Brain microvascular endothelial cell (primary cell): ENCODE results near the gene FBN1.

Experiments
- DNase-seq: peaks from one replicate; pipeline ENCODE4 v3.0.0-alpha.2; 2020
- H3K27ac ChIP-seq: fragments of 250-450 bp; sonication (Bioruptor Pico); 2 replicates; pipeline ENCODE4 v1.5.1; 2020; ENCODE audit warnings: mild to moderate bottlenecking, moderate library complexity
- H3K27me3 ChIP-seq: fragments of 250-450 bp; sonication (Bioruptor Pico); replicated peaks from 2 replicates; pipeline ENCODE4 v1.5.1; 2020; ENCODE audit warnings: mild to moderate bottlenecking
- H3K36me3 ChIP-seq: fragments of 250-450 bp; sonication (Bioruptor Pico); replicated peaks from 2 replicates; pipeline ENCODE4 v1.5.1; 2020; ENCODE audit warnings: mild to moderate bottlenecking
- H3K4me3 ChIP-seq: 2 replicates; pipeline ENCODE4 v1.5.1; 2011; ENCODE audit warnings: low read depth, mild to moderate bottlenecking, control low read depth, low read length, moderate library complexity
- in situ Hi-C: cut with HindIII; loops from 2 replicates; pipeline ENCODE4 v1.10.0; 2017; ENCODE audit warnings: low sequenced_read_pairs, low pct_ligation_motif_present
- TF ChIP-seq, protein P1 (sequence below): IDR thresholded peaks from 2 replicates; pipeline ENCODE4 v1.5.1; 2011; ENCODE audit warnings: low read depth, mild to moderate bottlenecking, moderate library complexity, low read length, control low read depth, inconsistent platforms; ENCODE audit errors: missing control alignments

FBN1 gene

DNA sequence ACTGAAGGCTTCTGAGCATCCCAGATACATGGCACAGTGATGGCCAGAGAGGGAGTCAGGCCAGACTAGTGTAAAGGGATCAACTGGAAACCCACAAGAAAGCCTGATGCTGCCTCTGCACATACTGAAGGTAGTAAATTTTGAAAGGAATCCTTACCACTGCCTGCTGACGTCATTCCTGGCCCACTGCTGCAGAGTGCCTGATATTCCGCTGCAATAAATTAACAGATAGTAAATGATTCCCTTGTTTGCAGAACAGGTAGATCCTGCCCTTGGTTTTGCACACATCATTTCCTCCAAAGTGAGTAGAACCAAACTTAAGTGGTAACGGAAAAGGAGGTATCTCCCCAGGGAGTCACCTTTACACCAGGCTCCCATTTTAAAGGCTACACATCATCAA is 146.7 kb downstream of the FBN1 start:
- no peak for DNase-seq
- no peaks in the 10 kb centered on the region for H3K27me3 ChIP-seq
- peaks cover 78% of the 10 kb centered on the region for H3K36me3 ChIP-seq
- no peak overlapping the region for H3K27ac ChIP-seq
- H3K4me3 ChIP-seq = no peak overlapping the region
- TF ChIP-seq, protein P1, sequence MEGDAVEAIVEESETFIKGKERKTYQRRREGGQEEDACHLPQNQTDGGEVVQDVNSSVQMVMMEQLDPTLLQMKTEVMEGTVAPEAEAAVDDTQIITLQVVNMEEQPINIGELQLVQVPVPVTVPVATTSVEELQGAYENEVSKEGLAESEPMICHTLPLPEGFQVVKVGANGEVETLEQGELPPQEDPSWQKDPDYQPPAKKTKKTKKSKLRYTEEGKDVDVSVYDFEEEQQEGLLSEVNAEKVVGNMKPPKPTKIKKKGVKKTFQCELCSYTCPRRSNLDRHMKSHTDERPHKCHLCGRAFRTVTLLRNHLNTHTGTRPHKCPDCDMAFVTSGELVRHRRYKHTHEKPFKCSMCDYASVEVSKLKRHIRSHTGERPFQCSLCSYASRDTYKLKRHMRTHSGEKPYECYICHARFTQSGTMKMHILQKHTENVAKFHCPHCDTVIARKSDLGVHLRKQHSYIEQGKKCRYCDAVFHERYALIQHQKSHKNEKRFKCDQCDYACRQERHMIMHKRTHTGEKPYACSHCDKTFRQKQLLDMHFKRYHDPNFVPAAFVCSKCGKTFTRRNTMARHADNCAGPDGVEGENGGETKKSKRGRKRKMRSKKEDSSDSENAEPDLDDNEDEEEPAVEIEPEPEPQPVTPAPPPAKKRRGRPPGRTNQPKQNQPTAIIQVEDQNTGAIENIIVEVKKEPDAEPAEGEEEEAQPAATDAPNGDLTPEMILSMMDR = no peak
- in situ Hi-C loops = no loop called here

- in situ Hi-C loops = no loop called here
- no peak overlapping the region for H3K4me3 ChIP-seq
- H3K36me3 ChIP-seq = peaks cover 68% of the 10 kb centered on the region
- H3K27me3 ChIP-seq = no peaks in the 10 kb centered on the region
- TF ChIP-seq, protein P1 = no peak
- no peak for DNase-seq
- peak overlapping the region; percentile 87 for H3K27ac ChIP-seq
These were observed 150.9 kb downstream of the FBN1 start for GRCh38 chr15:48494631-48495030.

GRCh38 chr15:48493763-48494225 is 151.7 kb downstream of the FBN1 start:
- H3K27ac ChIP-seq = peak overlapping the region; percentile 87
- no peak overlapping the region for H3K4me3 ChIP-seq
- DNase-seq = no peak
- H3K27me3 ChIP-seq = no peaks in the 10 kb centered on the region
- in situ Hi-C loops = no loop called here
- peaks cover 70% of the 10 kb centered on the region for H3K36me3 ChIP-seq
- TF ChIP-seq, protein P1 = no peak

- peak; percentile 82 for DNase-seq
- Histone ChIP-seq H3K27ac (peak overlapping the region; percentile 87), H3K4me3 (no peak overlapping the region), H3K27me3 (no peaks in the 10 kb centered on the region), H3K36me3 (peaks cover 69% of the 10 kb centered on the region)
- TF ChIP-seq, protein P1 = no peak
- in situ Hi-C loops = no loop called here
These were observed 152.3 kb downstream of the FBN1 start for GRCh38 chr15:48493084-48493762.

GRCh38 chr15:48486228-48486627 is 159.3 kb downstream of the FBN1 start:
- Histone ChIP-seq H3K27ac (no peak overlapping the region), H3K4me3 (no peak overlapping the region), H3K27me3 (no peaks in the 10 kb centered on the region), H3K36me3 (peaks cover 86% of the 10 kb centered on the region)
- in situ Hi-C loops = no loop called here
- no peak for DNase-seq
- TF ChIP-seq, protein P1 = no peak

- Histone ChIP-seq H3K27me3 (no peaks in the 10 kb centered on the region), H3K27ac (no peak overlapping the region), H3K36me3 (peaks cover 93% of the 10 kb centered on the region), H3K4me3 (no peak overlapping the region)
- TF ChIP-seq, protein P1 = no peak
- in situ Hi-C loops = no loop called here
- no peak for DNase-seq
These were observed 163.7 kb downstream of the FBN1 start for GRCh38 chr15:48481802-48482201.
